Activated CD8-positive, alpha-beta T cell treated with anti-CD3 and anti-CD28 coated beads for 36 hours (primary cell): ENCODE results near the gene POLR2L. TPM values are rescaled to one million over a fixed set of nuclear protein-coding genes. Genes with fewer than 3 reads are reported as not detected.

Experiments
- ATAC-seq: fragments of 200-7000 bp; cut with Tn5 transposase; one replicate; pipeline ENCODE4 v1.10.0; 2021; ENCODE audit warnings: mild to moderate bottlenecking, moderate library complexity
- CTCF ChIA-PET: fragments of 350-600 bp; sonication (Branson Sonifier 250); formaldehyde crosslinking; loops from one replicate; lab custom pipeline; 2021; ENCODE audit warnings: antibody characterized with exemption; lab: Charles Lee
- POLR2A ChIA-PET: fragments of 350-600 bp; sonication (Branson Sonifier 250); formaldehyde crosslinking; loops from one replicate; lab custom pipeline; 2021; ENCODE audit warnings: antibody characterized with exemption; lab: Charles Lee
- DNase-seq: peaks from one replicate; pipeline ENCODE4 v3.0.0-alpha.2; 2020
- H3K27ac Mint-ChIP-seq: one replicate; pipeline ENCODE4 v1.8.0; 2021; ENCODE audit warnings: mild to moderate bottlenecking, mixed read lengths
- H3K27me3 Mint-ChIP-seq: one replicate; pipeline ENCODE4 v1.8.0; 2021; ENCODE audit warnings: mixed read lengths
- H3K36me3 Mint-ChIP-seq: one replicate; pipeline ENCODE4 v1.8.0; 2021; ENCODE audit warnings: low read depth, mixed read lengths
- H3K4me1 Mint-ChIP-seq: one replicate; pipeline ENCODE4 v1.8.0; 2021; ENCODE audit warnings: low read depth, mixed read lengths
- H3K4me3 Mint-ChIP-seq: one replicate; pipeline ENCODE4 v1.8.0; 2021; ENCODE audit warnings: mild to moderate bottlenecking, moderate library complexity, mixed read lengths
- H3K9me3 Mint-ChIP-seq: one replicate; pipeline ENCODE4 v1.8.0; 2021; ENCODE audit warnings: mixed read lengths
- CTCF ChIP-seq: fragments of 200-600 bp; IDR thresholded peaks from one replicate; pipeline ENCODE4 v1.8.0; 2022; ENCODE audit warnings: antibody characterized with exemption, mild to moderate bottlenecking
- intact Hi-C: fragments of 100-400 bp; cut with micrococcal nuclease; formaldehyde crosslinking; loops from one replicate; pipeline ENCODE4 v1.10.0; 2022
- total RNA-seq, 2 experiments: library from RNA; stranded (reverse); gene quantifications; one replicate each; pipeline ENCODE4 v1.2.3, GENCODE V29; 2021

The POLR2L gene
- total RNA-seq, 2 experiments from 2014 or later: 83.0 to 89.2 TPM

DNA sequence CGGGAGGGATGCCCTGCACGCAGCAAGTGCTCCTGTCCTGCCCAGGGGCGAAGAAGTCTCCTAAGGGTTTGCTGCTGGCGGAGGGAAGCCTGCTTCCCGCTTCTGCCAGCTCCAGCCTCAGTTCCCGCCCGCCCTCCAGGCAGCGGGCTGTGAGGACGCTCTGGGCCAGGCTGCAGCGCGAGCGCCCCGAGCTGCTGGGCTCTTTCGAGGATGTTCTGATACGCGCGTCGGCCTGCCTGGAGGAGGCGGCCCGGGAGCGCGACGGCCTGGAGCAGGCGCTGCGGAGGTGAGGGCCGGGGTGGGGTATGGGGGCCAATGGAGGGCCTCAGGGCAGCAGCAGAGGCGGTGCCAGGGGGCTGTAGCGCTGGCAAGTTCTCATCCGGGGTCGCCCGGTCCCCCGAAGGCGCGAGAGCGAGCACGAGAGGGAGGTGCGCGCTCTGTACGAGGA, 12.5 kb downstream of the POLR2L start:
- ChIA-PET CTCF (interaction anchor here (1.4 kb wide), 1 partner anchor 13 kb away, joined by 5 read pairs; no protein-coding TSS in a partner anchor), POLR2A (interaction anchor here (1.2 to 21.1 kb wide), 3 partner anchors 11 to 96 kb away, joined by 3 to 273 read pairs (median 81); partner anchors contain the start of genes AP2A2, PNPLA2, POLR2L and RPLP2)
- Mint-ChIP-seq H3K36me3 (peaks cover 7% of the 10 kb centered on the region), H3K27ac (no peak overlapping the region), H3K27me3 (peaks cover 42% of the 10 kb centered on the region), H3K9me3 (no peaks in the 10 kb centered on the region), H3K4me1 (peaks cover 43% of the 10 kb centered on the region), H3K4me3 (peak overlapping the region; percentile 24)
- intact Hi-C loops: no loop called here
- ATAC-seq (peak; percentile 2), DNase-seq (no peak)
- TF ChIP-seq CTCF: no peak

GRCh38 chr11:829176-829846, 13.0 kb downstream of the POLR2L start:
- peaks cover 39% of the 10 kb centered on the region for H3K4me1 Mint-ChIP-seq
- H3K27ac Mint-ChIP-seq: no peak overlapping the region
- H3K9me3 Mint-ChIP-seq: no peaks in the 10 kb centered on the region
- TF ChIP-seq CTCF: no peak
- POLR2A ChIA-PET: interaction anchor here (1.2 to 21.1 kb wide), 3 partner anchors 12 to 96 kb away, joined by 3 to 273 read pairs (median 81); partner anchors contain the start of genes AP2A2, PNPLA2, POLR2L and RPLP2
- H3K27me3 Mint-ChIP-seq: peaks cover 41% of the 10 kb centered on the region
- CTCF ChIA-PET: interaction anchor here (0.9 kb wide), 1 partner anchor 10 kb away, joined by 3 read pairs; the partner anchor contains the start of gene PNPLA2
- no peak for DNase-seq
- intact Hi-C loops: no loop called here
- ATAC-seq: no peak
- H3K36me3 Mint-ChIP-seq: peaks cover 10% of the 10 kb centered on the region
- peak overlapping the region; percentile 24 for H3K4me3 Mint-ChIP-seq

- CTCF ChIA-PET: interaction anchor here (0.9 to 1.3 kb wide), 2 partner anchors 10 to 14 kb away, joined by 3 read pairs; partner anchors contain the start of genes PNPLA2, POLR2L and TSPAN4
- Mint-ChIP-seq H3K4me3 (no peak overlapping the region), H3K27me3 (peaks cover 39% of the 10 kb centered on the region), H3K27ac (no peak overlapping the region), H3K36me3 (peaks cover 11% of the 10 kb centered on the region), H3K4me1 (peaks cover 34% of the 10 kb centered on the region), H3K9me3 (no peaks in the 10 kb centered on the region)
- TF ChIP-seq CTCF: no peak
- DNase-seq: no peak
- ATAC-seq: no peak
- POLR2A ChIA-PET: interaction anchor here (9.3 to 21.1 kb wide), 2 partner anchors 13 kb away, joined by 81 to 273 read pairs; partner anchors contain the start of genes PNPLA2, POLR2L, RPLP2 and TSPAN4
- intact Hi-C loops: no loop called here
Observed at GRCh38 chr11:828506-829175, 13.7 kb downstream of the POLR2L start.

GRCh38 chr11:827897-828192, 14.5 kb downstream of the POLR2L start, which contains the start of gene CRACR2B:
Gene CRACR2B, plus strand, starts transcription at chr11:827919. Its CDS starts 689 bp downstream, at chr11:828608.
- Mint-ChIP-seq H3K4me1 (peaks cover 33% of the 10 kb centered on the region), H3K27ac (no peak within 1 kb of the TSS), H3K9me3 (no peaks in the 10 kb centered on the region), H3K36me3 (peaks cover 13% of the 10 kb centered on the region), H3K27me3 (peaks cover 39% of the 10 kb centered on the region), H3K4me3 (peak within 1 kb of the TSS; percentile 65)
- ATAC-seq (no peak), DNase-seq (peak; percentile 21)
- no peak for TF ChIP-seq CTCF
- POLR2A ChIA-PET: interaction anchor here (9.3 to 21.1 kb wide), 2 partner anchors 12 to 13 kb away, joined by 81 to 273 read pairs; partner anchors contain the start of genes PNPLA2, POLR2L, RPLP2 and TSPAN4
- CTCF ChIA-PET: interaction anchor here (1.2 to 1.3 kb wide), 2 partner anchors 15 to 16 kb away, joined by 3 to 4 read pairs; partner anchors contain the start of genes POLR2L and TSPAN4
- intact Hi-C loops: no loop called here
